ENCODE data around the gene SLC5A2. TPM values are rescaled to one million over a fixed set of nuclear protein-coding genes. Genes with fewer than 3 reads are reported as not detected.

Gene SLC5A2
- total RNA-seq, 4 donors from 2014 or later: 0.13 to 0.66 (median 0.34) TPM; not detected in 1

- intact Hi-C loops (cut with DNase I): no loop called here
- Histone ChIP-seq H3K4me1 (peaks cover 24 to 42% (median 32%) of the 10 kb centered on the region in 4 donors), H3K9me3 (no peaks in the 10 kb centered on the region), H3K36me3 (peaks cover 0 to 21% (median 8%) of the 10 kb centered on the region in 4 donors), H3K27me3 (no peaks in the 10 kb centered on the region), H3K4me3 (peak overlapping the region; percentile 76 to 96 (median 87)), H3K27ac (replicated peaks in 1 of 4) (peak overlapping the region; percentile 90 to 93 (median 92))
- TF ChIP-seq CTCF (IDR thresholded peaks at IDR 0.05) (no peak), POLR2AphosphoS5 (IDR thresholded peaks at IDR 0.05) (no peak), POLR2A (IDR thresholded peaks at IDR 0.05; ENCODE audit: low read depth) (no peak), EP300 (IDR thresholded peaks at IDR 0.05) (no peak)
- WGBS: 2% methylated on average over 11 of the region's 12 CpGs
- DNase-seq (ENCODE audit: extremely low spot score): no peak
Observed at GRCh38 chr16:31507617-31507928, 24.6 kb downstream of the SLC5A2 start.

DNA sequence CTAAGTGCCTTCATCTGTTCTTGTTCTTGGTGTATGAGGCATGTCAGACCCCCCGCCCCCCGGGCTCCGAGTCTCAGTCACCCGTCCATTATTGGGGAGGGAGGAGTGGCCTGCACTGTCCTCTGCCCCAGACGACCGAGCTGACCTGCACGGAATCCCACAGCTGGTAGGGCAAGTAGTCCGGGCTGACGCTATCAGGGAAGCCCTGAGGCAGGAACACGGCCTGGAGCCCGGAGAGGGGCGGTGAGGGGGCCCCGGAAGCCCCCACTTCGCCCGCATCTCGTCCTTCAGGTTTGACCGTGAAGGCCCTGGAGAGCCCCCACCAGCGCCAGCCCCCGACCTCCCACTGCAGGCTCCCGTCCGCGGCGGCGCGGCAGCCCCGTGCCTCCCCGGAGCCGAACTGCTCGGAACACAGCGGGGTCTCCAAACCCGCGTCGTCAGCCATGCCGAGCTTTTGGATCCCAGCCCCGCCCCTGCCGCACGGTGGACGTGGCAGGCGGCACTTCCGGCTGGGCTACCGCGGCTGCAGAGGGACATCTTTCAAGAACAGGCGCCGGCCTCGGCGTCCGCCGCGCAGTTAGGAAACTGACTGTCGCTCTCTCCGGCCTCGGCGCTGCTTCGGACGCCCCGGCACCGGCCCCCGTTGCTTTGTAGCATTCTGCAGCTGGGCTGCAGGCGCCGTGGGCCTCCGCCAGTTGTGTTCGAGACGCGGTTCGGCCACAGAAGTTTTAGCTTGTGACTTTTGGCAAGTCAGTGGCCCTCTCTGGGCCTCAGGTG, 25.2 kb downstream of the SLC5A2 start, which contains the start of gene RUSF1:
RUSF1 (minus strand) TSS at position 463 of the 777 bp plus-strand sequence; CDS start at position 445, 18 bp downstream.
- Histone ChIP-seq H3K27ac (replicated peaks in 1 of 4) (peak within 1 kb of the TSS; percentile 90 to 93 (median 92)), H3K27me3 (no peaks in the 10 kb centered on the region), H3K36me3 (peaks cover 0 to 21% (median 8%) of the 10 kb centered on the region in 4 donors), H3K4me1 (peaks cover 24 to 40% (median 32%) of the 10 kb centered on the region in 4 donors), H3K4me3 (peak within 1 kb of the TSS; percentile 76 to 96 (median 87)), H3K9me3 (no peaks in the 10 kb centered on the region)
- WGBS: 2% methylated on average over 28 of the region's 65 CpGs
- DNase-seq (ENCODE audit: extremely low spot score): peak; percentile 97
- TF ChIP-seq POLR2AphosphoS5 (IDR thresholded peaks at IDR 0.05) (peak; percentile 95 to 96), EP300 (IDR thresholded peaks at IDR 0.05) (no peak), POLR2A (IDR thresholded peaks at IDR 0.05; ENCODE audit: low read depth) (peak; percentile 85), CTCF (IDR thresholded peaks at IDR 0.05) (peak in 1 of 3 experiments; percentile 7)
- intact Hi-C loops (cut with DNase I): loop anchor here (2.0 kb wide), 1 partner anchor 193 kb away; no protein-coding TSS in a partner anchor

- H3K4me1 ChIP-seq: peaks cover 24 to 40% (median 32%) of the 10 kb centered on the region in 4 donors
- 7% methylated on average over 6 of the region's 6 CpGs for WGBS
- intact Hi-C loops (cut with DNase I): loop anchor here (2.0 kb wide), 1 partner anchor 192 kb away; no protein-coding TSS in a partner anchor
Observed at GRCh38 chr16:31508706-31509195, 25.8 kb downstream of the SLC5A2 start.

DNA sequence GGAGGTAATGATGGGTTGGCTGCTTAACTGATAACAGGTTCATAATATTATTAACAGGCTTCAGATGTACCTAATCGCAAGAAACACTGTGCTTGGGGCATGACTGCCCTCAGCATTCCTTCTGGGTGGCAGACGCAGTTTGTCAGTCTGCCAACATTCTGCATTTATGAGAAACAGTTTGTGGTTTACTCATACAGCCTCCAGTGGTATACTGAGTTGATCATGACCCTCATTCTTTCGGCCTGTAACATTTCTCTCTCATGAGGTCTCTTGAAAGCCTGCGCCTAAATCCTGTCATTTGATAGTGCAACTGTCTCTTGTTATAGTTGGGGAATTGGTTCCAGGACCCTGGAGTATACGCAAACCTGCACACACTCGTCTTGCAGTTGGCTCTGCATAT, 30.2 kb downstream of the SLC5A2 start:
- 67% methylated on average over 6 of the region's 6 CpGs for WGBS
- H3K36me3 ChIP-seq: no peaks in the 10 kb centered on the region
- peaks cover 10 to 16% (median 13%) of the 10 kb centered on the region in 4 donors for H3K4me1 ChIP-seq
- H3K27me3 ChIP-seq: no peaks in the 10 kb centered on the region
- no peak overlapping the region for H3K4me3 ChIP-seq
- no peak overlapping the region for H3K27ac ChIP-seq (replicated peaks in 1 of 4)
- TF ChIP-seq CTCF (IDR thresholded peaks at IDR 0.05): no peak
- no peak for TF ChIP-seq POLR2A (IDR thresholded peaks at IDR 0.05; ENCODE audit: low read depth)
- TF ChIP-seq EP300 (IDR thresholded peaks at IDR 0.05): no peak
- no peak for TF ChIP-seq POLR2AphosphoS5 (IDR thresholded peaks at IDR 0.05)
- DNase-seq (ENCODE audit: extremely low spot score): no peak
- intact Hi-C loops (cut with DNase I): no loop called here
- no peaks in the 10 kb centered on the region for H3K9me3 ChIP-seq

More at GRCh38 chr16:31508706-31509195, 25.8 kb downstream of the SLC5A2 start:
- H3K9me3 ChIP-seq: no peaks in the 10 kb centered on the region
- no peak for DNase-seq (ENCODE audit: extremely low spot score)
- TF ChIP-seq POLR2AphosphoS5 (IDR thresholded peaks at IDR 0.05) (no peak), EP300 (IDR thresholded peaks at IDR 0.05) (no peak), POLR2A (IDR thresholded peaks at IDR 0.05; ENCODE audit: low read depth) (no peak), CTCF (IDR thresholded peaks at IDR 0.05) (no peak)
- peak overlapping the region; percentile 76 to 96 (median 87) for H3K4me3 ChIP-seq
- peak overlapping the region; percentile 90 to 93 (median 92) for H3K27ac ChIP-seq (replicated peaks in 1 of 4)
- no peaks in the 10 kb centered on the region for H3K27me3 ChIP-seq
- peaks cover 0 to 21% (median 8%) of the 10 kb centered on the region in 4 donors for H3K36me3 ChIP-seq
